HEK293 (cell line): ENCODE results near the gene GCNT2.
A peak's percentile ranks its signal among the peaks of the same experiment; 100 is the strongest.

Source experiments
- SP2 ChIP-seq: fragments of 450-650 bp; formaldehyde crosslinking; IDR thresholded peaks from 2 replicates; pipeline ENCODE4 v1.5.1; 2016; ENCODE audit warnings: missing biosample characterization, missing genetic modification characterization
- ZFP3 ChIP-seq: fragments of 450-650 bp; formaldehyde crosslinking; IDR thresholded peaks from 2 replicates; pipeline ENCODE4 v1.5.1; 2016; ENCODE audit warnings: low read depth, missing biosample characterization, missing genetic modification characterization
- ZNF133 ChIP-seq: fragments of 450-650 bp; formaldehyde crosslinking; IDR thresholded peaks from 2 replicates; pipeline ENCODE4 v1.5.1; 2016; ENCODE audit warnings: missing biosample characterization, missing genetic modification characterization
- ZNF138 ChIP-seq: fragments of 450-650 bp; formaldehyde crosslinking; IDR thresholded peaks from 2 replicates; pipeline ENCODE4 v1.5.1; 2016; ENCODE audit warnings: missing biosample characterization, missing genetic modification characterization, borderline replicate concordance
- ZNF174 ChIP-seq: fragments of 450-650 bp; formaldehyde crosslinking; IDR thresholded peaks from 2 replicates; pipeline ENCODE4 v1.5.0; 2017; ENCODE audit warnings: missing biosample characterization, mild to moderate bottlenecking, missing genetic modification characterization
- ZNF202 ChIP-seq: fragments of 450-650 bp; formaldehyde crosslinking; IDR thresholded peaks from 2 replicates; pipeline ENCODE4 v1.5.1; 2016; ENCODE audit warnings: missing biosample characterization, missing genetic modification characterization, borderline replicate concordance
- ZNF223 ChIP-seq: fragments of 450-650 bp; formaldehyde crosslinking; IDR thresholded peaks from 2 replicates; pipeline ENCODE4 v1.5.1; 2016; ENCODE audit warnings: missing biosample characterization, missing genetic modification characterization
- ZNF23 ChIP-seq: fragments of 450-650 bp; formaldehyde crosslinking; IDR thresholded peaks from 2 replicates; pipeline ENCODE4 v1.5.1; 2016; ENCODE audit warnings: missing biosample characterization, missing genetic modification characterization, borderline replicate concordance
- ZNF558 ChIP-seq: fragments of 450-650 bp; formaldehyde crosslinking; IDR thresholded peaks from 2 replicates; pipeline ENCODE4 v1.5.1; 2016; ENCODE audit warnings: missing biosample characterization, missing genetic modification characterization
- ZNF792 ChIP-seq: fragments of 450-650 bp; formaldehyde crosslinking; IDR thresholded peaks from 2 replicates; pipeline ENCODE4 v1.5.1; 2016; ENCODE audit warnings: missing biosample characterization, missing genetic modification characterization
- TF ChIP-seq, protein P1 (sequence below): fragments of 450-650 bp; formaldehyde crosslinking; IDR thresholded peaks from 2 replicates; pipeline ENCODE4 v1.5.1; 2017; ENCODE audit warnings: missing biosample characterization, missing genetic modification characterization
- TF ChIP-seq, protein P2 (sequence below): fragments of 450-650 bp; formaldehyde crosslinking; IDR thresholded peaks from 2 replicates; pipeline ENCODE4 v1.5.1; 2016; ENCODE audit warnings: missing biosample characterization, missing genetic modification characterization
- TF ChIP-seq, protein P3 (sequence below): fragments of 450-650 bp; formaldehyde crosslinking; IDR thresholded peaks from 2 replicates; pipeline ENCODE4 v1.5.1; 2016; ENCODE audit warnings: missing biosample characterization, missing genetic modification characterization
- TF ChIP-seq, protein P4 (sequence below): fragments of 450-650 bp; formaldehyde crosslinking; IDR thresholded peaks from 2 replicates; pipeline ENCODE4 v1.5.1; 2016; ENCODE audit warnings: missing biosample characterization, missing genetic modification characterization

DNA sequence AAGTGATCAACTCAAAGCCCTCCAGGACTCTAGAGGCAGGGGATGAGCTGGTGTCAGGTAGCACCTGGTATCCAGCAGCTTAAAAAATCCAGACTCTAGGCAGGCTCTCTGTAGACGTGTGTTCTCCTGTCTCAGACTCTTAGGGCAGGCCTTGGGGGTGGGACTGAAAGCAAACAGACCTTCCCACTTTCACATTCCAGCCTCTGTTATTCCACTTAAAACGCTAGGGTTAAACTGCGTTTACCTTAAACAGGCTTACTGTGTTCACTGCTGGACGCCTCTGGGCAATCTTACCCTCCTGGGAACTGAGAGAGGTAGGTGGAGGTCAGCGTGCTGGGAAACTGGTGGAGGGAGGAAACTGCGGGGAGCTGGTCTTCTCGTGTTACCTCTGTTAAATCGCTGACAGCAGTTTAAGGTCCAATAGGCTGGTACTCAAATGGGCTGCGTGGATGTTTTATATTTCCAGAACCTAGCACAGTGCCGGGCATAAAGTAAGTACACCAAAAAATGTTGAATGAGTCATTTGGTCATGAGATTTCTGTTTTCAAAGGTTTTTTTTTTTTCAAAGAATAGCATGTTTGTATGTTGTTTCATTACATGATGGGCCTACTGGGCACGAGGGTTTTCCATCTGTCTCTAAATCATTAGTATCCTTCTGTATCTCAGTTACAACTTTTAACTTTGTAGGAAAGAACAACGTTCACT, at the start of gene GCNT2:
- TF ChIP-seq ZNF174 (tag by site-specific recombination) (no peak), ZNF792 (tag by site-specific recombination) (no peak), SP2 (tag by site-specific recombination) (peak; percentile 42; the same call in 1 of the 2 replicates), ZNF138 (tag by site-specific recombination) (no peak), ZNF133 (tag by site-specific recombination) (no peak), ZNF23 (tag by site-specific recombination) (no peak), ZNF223 (no peak), ZFP3 (tag by site-specific recombination) (no peak), ZNF202 (tag by site-specific recombination) (no peak), ZNF558 (tag by site-specific recombination) (no peak)
- TF ChIP-seq, protein P1, sequence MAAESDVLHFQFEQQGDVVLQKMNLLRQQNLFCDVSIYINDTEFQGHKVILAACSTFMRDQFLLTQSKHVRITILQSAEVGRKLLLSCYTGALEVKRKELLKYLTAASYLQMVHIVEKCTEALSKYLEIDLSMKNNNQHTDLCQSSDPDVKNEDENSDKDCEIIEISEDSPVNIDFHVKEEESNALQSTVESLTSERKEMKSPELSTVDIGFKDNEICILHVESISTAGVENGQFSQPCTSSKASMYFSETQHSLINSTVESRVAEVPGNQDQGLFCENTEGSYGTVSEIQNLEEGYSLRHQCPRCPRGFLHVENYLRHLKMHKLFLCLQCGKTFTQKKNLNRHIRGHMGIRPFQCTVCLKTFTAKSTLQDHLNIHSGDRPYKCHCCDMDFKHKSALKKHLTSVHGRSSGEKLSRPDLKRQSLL (tag by site-specific recombination) = no peak
- TF ChIP-seq, protein P2, sequence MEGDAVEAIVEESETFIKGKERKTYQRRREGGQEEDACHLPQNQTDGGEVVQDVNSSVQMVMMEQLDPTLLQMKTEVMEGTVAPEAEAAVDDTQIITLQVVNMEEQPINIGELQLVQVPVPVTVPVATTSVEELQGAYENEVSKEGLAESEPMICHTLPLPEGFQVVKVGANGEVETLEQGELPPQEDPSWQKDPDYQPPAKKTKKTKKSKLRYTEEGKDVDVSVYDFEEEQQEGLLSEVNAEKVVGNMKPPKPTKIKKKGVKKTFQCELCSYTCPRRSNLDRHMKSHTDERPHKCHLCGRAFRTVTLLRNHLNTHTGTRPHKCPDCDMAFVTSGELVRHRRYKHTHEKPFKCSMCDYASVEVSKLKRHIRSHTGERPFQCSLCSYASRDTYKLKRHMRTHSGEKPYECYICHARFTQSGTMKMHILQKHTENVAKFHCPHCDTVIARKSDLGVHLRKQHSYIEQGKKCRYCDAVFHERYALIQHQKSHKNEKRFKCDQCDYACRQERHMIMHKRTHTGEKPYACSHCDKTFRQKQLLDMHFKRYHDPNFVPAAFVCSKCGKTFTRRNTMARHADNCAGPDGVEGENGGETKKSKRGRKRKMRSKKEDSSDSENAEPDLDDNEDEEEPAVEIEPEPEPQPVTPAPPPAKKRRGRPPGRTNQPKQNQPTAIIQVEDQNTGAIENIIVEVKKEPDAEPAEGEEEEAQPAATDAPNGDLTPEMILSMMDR (tag by site-specific recombination) = no peak
- TF ChIP-seq, protein P3, sequence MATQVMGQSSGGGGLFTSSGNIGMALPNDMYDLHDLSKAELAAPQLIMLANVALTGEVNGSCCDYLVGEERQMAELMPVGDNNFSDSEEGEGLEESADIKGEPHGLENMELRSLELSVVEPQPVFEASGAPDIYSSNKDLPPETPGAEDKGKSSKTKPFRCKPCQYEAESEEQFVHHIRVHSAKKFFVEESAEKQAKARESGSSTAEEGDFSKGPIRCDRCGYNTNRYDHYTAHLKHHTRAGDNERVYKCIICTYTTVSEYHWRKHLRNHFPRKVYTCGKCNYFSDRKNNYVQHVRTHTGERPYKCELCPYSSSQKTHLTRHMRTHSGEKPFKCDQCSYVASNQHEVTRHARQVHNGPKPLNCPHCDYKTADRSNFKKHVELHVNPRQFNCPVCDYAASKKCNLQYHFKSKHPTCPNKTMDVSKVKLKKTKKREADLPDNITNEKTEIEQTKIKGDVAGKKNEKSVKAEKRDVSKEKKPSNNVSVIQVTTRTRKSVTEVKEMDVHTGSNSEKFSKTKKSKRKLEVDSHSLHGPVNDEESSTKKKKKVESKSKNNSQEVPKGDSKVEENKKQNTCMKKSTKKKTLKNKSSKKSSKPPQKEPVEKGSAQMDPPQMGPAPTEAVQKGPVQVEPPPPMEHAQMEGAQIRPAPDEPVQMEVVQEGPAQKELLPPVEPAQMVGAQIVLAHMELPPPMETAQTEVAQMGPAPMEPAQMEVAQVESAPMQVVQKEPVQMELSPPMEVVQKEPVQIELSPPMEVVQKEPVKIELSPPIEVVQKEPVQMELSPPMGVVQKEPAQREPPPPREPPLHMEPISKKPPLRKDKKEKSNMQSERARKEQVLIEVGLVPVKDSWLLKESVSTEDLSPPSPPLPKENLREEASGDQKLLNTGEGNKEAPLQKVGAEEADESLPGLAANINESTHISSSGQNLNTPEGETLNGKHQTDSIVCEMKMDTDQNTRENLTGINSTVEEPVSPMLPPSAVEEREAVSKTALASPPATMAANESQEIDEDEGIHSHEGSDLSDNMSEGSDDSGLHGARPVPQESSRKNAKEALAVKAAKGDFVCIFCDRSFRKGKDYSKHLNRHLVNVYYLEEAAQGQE (tag by site-specific recombination) = no peak
- TF ChIP-seq, protein P4, sequence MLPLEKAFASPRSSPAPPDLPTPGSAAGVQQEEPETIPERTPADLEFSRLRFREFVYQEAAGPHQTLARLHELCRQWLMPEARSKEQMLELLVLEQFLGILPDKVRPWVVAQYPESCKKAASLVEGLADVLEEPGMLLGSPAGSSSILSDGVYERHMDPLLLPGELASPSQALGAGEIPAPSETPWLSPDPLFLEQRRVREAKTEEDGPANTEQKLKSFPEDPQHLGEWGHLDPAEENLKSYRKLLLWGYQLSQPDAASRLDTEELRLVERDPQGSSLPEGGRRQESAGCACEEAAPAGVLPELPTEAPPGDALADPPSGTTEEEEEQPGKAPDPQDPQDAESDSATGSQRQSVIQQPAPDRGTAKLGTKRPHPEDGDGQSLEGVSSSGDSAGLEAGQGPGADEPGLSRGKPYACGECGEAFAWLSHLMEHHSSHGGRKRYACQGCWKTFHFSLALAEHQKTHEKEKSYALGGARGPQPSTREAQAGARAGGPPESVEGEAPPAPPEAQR (tag by site-specific recombination) = no peak
